Measurements from ENCODE around the gene TNFRSF8.
"Not testable (repeated sequence)": the region's sequence is repeated elsewhere in the genome, so short reads cannot be mapped to it uniquely, and the experiment has no call there.

The TNFRSF8 gene

GRCh38 chr1:12090326-12090725 lies 27.2 kb downstream of the TNFRSF8 start:
- DNase-seq: no peak

DNA sequence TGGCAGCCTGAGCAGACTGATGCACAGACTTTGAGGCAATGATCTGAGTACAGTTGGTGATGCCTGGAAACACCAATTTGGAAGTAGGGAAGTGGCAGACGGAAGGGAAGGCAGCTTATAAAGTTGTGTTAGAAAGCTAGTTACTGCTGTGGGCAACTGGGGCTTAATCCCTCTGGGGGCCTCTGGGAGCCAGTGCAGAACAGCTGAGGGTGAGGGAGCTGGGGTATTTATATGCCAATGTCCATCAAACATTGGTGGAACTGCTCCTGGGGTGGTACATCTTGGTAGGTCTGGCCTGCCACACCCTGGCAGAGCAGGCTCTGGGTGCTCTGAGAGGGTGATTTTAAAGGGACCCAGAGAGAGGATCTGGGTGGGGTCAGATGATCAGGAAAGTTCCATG lies 28.1 kb downstream of the TNFRSF8 start:
- DNase-seq: no peak

- no peak for DNase-seq
Measured at GRCh38 chr1:12094180-12094579, 31.1 kb downstream of the TNFRSF8 start.

GRCh38 chr1:12095452-12096263 lies 32.6 kb downstream of the TNFRSF8 start:
- no peak for DNase-seq

GRCh38 chr1:12096615-12097014 lies 33.5 kb downstream of the TNFRSF8 start:
- no peak for DNase-seq

GRCh38 chr1:12097321-12097720 lies 34.2 kb downstream of the TNFRSF8 start:
- DNase-seq: no peak

- no peak for DNase-seq
Measured at GRCh38 chr1:12098786-12099185, 35.7 kb downstream of the TNFRSF8 start.

- DNase-seq: no peak
Measured at GRCh38 chr1:12099610-12100009, 36.5 kb downstream of the TNFRSF8 start.

- no peak for DNase-seq
Measured at GRCh38 chr1:12100071-12100470, 37.0 kb downstream of the TNFRSF8 start.

DNA sequence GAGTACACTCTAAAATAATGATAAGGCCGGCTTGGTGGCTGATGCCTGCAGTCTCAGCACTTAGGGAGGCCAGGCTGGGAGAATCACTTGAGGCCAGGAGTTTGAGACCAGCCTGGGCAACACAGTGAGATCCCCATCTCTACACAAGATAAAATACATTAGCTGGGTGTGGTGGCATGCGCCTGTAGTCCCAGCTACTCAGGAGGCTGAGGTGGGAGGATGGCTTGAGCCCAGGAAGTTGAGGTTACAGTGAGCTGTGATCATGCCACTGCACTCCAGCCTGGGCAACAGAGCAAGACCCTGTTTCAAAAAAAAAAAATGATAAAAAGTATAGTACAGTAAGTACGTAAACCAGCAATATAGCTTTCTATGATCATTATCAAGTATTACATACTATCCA lies 38.0 kb downstream of the TNFRSF8 start:
- not testable (repeated sequence) for DNase-seq

DNA sequence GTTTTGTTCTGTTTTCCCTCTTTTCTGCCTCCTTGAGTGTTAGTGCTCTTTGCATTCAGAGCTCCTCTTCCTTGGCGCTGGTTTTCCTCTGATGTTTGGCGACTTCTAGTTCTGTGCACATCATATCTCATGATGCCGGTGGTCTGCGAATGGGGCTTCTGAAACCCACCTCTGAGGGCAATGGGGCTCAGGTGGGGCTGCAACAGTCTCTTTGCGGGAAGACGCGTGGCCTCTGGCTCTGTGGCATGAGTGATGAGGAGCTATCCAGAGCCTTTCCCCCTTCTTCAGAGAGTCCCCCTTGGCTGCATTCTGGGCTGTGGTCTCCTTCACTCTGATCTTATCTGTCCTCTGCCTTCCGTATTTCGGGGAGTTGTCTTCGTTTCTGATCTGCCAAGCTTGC lies 39.0 kb downstream of the TNFRSF8 start:
- DNase-seq: no peak

GRCh38 chr1:12104417-12104816 lies 41.3 kb downstream of the TNFRSF8 start:
- DNase-seq: no peak

DNA sequence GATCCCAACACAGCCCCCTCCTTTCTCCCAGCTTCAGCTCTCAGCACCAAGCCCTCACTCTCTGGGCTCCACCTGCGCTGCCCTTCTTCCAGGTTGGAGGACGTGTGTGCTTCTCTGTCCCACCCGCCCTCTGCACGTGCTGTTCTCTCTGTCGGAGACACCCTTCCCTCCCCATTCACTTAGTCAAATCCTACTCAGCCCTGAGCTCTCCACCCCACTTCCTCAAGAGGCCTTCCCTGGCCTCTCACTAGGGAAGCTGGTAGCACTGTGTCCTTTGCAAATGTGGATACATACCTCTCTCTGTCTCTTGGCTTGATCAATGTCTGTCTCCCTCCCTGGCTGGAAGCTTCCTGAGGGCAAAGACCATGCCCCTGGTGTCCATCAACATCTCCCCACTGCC lies 43.0 kb downstream of the TNFRSF8 start:
- no peak for DNase-seq

GRCh38 chr1:12106861-12107260 lies 43.8 kb downstream of the TNFRSF8 start:
- DNase-seq: not testable (repeated sequence)

GRCh38 chr1:12107718-12108117 lies 44.6 kb downstream of the TNFRSF8 start:
- no peak for DNase-seq

DNA sequence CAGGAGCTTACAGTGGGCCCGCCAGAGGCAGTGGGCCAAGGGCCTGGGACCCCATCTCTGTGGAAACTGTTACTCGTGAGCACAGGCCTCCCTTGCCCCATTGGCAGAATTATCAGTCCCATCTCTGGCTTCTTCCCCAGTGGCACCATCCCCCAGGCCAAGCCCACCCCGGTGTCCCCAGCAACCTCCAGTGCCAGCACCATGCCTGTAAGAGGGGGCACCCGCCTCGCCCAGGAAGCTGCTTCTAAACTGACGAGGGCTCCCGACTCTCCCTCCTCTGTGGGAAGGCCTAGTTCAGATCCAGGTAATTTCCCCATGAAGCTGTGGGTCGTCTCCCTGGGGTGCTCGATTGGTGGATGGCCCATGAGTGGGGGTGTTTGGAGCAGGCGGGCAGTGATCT lies 46.8 kb downstream of the TNFRSF8 start:
- DNase-seq: no peak

DNA sequence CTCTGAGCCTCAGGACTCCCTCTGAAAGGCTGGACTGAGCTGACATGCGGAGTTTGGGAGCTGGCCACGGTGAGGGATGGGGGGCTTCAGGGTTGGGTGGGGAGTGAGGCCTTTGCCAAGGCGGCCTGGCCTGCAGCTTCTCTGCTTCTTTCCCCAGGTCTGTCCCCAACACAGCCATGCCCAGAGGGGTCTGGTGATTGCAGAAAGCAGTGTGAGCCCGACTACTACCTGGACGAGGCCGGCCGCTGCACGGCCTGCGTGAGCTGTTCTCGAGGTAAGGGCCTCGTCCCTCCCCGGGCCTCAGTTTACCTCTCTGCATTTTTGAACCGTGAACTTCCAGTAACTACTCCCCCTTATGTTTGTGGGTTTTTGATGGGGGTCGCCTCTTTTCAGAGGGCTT lies 48.6 kb downstream of the TNFRSF8 start:
- no peak for DNase-seq

DNA sequence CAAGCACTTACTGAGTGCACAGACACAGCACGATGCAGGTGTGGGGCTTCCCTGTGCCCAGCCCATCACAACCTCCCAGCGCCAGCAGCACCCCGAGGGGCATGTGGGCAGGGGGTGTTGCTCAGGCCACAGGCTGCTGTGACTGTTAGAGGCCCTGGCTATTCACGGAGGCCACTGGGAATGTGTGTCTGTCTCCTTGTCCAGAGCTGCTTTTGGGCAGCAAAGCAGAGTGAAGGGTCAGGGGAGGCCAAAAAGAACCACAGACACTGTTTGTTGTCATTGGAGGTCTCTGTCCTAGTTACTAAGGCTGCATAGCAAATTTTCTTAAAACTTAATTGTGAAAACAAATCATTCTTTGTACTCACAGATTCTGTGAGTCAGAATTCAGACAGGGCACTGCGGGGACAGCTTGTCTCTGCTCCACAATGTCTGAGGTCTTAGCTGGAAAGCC lies 49.6 kb downstream of the TNFRSF8 start:
- no peak for DNase-seq

DNA sequence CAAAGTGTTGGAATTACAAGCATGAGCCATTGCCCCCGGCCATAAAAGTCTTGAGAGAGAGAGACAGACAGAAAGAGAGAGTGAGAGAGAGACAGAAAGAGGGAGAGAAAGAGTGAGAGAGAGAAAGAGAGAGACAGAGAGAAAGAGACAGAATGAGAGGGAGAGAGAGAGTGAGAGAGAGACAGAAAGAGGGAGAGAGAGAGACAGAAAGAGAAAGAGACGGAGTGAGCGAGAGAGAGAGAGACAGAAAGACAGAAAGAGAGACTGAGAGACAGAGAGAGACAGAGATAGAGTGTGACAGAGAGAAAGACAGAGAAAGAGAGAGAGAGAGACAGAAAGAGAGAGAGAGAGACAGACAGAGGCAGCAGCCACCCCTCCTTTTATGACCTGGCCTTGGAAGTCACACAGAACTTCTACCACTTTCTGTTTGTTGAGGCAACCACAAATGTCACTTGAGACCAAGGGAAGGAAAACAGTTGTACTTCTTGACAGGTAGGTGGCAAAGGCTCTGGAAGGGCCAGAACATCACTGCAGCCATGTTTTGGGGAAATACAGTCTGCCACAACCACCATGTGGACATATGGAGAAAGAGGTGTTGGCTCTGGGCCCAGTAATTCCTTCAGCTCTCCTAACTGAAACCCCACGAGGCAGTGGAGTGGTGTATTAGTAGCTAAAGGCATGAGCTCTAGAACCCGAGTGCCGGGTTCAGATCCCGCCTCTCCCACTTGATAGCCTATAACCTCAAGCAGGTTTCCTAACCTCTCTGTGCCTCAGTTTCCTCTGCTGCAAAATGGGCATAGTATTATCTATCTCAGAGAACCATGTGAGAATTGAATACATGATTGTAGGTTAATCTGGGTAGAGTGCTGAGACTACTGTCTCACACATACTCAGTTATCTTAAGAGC lies 50.6 kb downstream of the TNFRSF8 start:
- DNase-seq: no peak

DNA sequence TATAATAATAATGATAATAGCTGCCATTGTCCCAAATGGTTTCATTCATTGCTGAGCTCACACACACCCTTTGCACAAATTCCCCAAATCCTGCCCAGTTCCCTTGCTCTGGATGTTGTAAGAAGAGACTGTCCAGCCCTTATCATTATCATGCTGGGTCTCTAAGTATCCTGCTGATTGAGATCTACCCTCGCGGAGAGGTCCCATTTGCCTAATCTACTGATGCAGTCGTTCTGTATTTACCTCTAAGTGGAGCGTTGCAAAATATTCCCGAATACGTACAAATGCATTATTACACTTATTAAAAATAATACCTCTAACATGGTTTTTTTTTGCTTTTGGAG lies 51.2 kb downstream of the TNFRSF8 start:
- DNase-seq: no peak

DNA sequence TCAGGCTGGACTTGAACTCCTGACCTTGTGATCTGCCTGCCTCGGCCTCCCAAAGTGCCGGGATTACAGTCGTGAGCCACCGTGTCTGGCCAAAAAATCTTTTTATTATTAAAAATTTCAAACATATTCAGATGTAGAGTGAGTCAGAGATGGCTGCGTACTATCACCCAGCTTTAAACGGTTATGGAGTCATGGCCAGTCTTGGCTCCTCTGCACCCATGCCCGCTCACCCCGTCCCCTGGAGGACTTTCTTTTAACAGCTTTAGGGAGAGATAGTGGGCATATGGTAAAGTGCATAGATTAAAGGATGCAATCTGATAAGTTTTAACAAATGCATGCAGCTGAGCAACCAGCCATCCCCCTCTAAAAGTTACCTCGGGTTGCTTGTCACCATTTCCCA lies 51.8 kb downstream of the TNFRSF8 start:
- no peak for DNase-seq

DNA sequence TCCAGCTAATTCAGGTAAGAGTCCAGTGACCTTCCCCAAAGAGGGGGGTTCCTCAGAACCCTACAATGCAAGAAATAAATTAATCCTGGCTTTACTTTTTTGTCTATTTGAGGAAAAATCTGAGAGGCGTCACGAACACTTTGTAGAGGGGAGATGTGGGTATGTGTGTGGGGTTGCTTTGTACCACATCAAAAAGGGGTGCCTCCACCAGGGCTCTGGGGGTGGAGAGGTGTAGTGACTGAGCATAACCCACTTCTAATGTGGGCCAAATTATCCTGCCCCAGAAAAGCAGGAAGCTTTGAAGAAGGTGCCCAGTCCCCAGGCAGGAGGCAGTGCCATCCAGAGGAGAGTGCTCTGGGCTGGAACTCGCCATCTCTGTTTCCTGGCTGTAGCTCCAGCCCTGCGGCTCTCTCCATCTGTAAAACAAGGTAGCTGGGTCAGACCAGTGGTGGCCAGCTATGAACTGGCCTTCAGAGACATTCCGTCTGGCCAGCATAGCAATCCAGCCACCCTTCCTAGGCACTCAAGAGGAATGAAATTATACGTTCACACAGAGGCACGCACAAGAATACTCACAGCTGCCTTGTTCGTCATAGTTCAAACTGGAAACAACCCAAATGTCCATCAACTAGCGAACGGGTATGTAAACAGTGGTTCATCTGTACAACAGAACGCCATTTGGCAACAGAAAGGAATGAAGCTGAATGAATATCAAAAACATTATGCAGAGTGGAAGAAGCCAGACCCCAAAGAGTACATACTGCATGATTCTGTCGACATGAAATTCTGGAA lies 58.3 kb downstream of the TNFRSF8 start:
- DNase-seq: no peak

DNA sequence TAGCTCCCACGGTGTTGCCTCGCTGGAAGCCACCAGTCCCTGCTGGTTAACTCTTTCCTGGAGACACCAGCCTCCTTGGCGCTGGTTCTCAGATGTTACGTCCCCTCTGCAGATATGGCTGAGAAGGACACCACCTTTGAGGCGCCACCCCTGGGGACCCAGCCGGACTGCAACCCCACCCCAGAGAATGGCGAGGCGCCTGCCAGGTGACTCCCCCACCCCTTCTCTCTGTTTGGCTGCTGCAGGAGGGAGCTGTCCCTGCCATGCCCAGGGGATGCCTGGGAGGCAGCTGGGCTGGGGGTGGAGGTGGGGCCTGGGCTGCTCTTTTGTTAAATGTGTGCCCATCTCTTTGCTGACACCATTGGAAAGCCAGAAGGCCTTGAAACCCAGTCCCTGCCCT lies 60.1 kb downstream of the TNFRSF8 start:
- DNase-seq: no peak

Data from retina (tissue), 1 donor.